Type B pancreatic cell (in vitro differentiated cells): ENCODE data around the gene ACOXL. TPM values are rescaled to one million over a fixed set of nuclear protein-coding genes. Genes with fewer than 3 reads are reported as not detected.

Experiments
- DNase-seq: peaks from one replicate; pipeline ENCODE4 v3.0.0; 2021; ENCODE audit warnings: mixed read lengths; ENCODE audit not compliant: unreplicated experiment; ENCODE audit errors: extremely low spot score
- H3K27ac Mint-ChIP-seq: 2 replicates; pipeline ENCODE4 v1.8.0; 2021; ENCODE audit warnings: mild to moderate bottlenecking, mixed read lengths
- H3K27me3 Mint-ChIP-seq: 2 replicates; pipeline ENCODE4 v1.8.0; 2021; ENCODE audit warnings: mixed read lengths
- H3K36me3 Mint-ChIP-seq: 2 replicates; pipeline ENCODE4 v1.8.0; 2021; ENCODE audit warnings: mixed read lengths
- H3K4me1 Mint-ChIP-seq: one replicate; pipeline ENCODE4 v1.8.0; 2021; ENCODE audit warnings: mixed read lengths; ENCODE audit not compliant: unreplicated experiment
- H3K4me3 Mint-ChIP-seq: 2 replicates; pipeline ENCODE4 v1.8.0; 2021; ENCODE audit warnings: mild to moderate bottlenecking, mixed read lengths
- H3K9me3 Mint-ChIP-seq: 2 replicates; pipeline ENCODE4 v1.8.0; 2021; ENCODE audit warnings: mixed read lengths
- total RNA-seq: library from RNA; stranded (reverse); gene quantifications from 2 replicates; pipeline ENCODE4 v1.2.1, GENCODE V29; 2021; ENCODE audit warnings: low replicate concordance
- TF ChIP-seq, protein P1 (sequence below): fragments of 200-600 bp; sonication (generic); conservative IDR thresholded peaks from 2 replicates; pipeline ENCODE4 v1.5.0; 2021; ENCODE audit warnings: antibody characterized with exemption, mild to moderate bottlenecking

The ACOXL gene
- total RNA-seq, 1 donor from 2014 or later: 1.4 TPM

GRCh38 chr2:110881908-110882307, 149.5 kb downstream of the ACOXL start:
- no peaks in the 10 kb centered on the region for H3K4me1 Mint-ChIP-seq

DNA sequence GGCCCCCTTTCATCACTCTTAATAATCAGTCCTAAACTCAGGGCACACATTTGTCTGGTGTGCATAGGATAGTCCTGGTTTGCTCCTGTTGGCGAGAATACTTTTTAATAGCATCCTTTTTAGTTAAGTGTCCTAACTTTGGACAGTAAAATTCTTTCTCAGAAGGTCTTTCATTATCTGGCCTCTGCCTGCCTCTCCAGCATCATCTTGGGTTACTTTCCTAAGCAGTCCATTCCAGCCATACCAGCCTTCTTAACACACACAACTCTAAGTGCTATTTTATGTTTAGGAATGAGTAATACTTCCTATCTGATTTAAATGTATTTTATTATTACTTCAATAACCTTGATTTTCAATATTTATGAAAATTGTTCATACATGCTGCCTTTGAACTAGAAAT, 151.0 kb downstream of the ACOXL start:
- TF ChIP-seq, protein P1, sequence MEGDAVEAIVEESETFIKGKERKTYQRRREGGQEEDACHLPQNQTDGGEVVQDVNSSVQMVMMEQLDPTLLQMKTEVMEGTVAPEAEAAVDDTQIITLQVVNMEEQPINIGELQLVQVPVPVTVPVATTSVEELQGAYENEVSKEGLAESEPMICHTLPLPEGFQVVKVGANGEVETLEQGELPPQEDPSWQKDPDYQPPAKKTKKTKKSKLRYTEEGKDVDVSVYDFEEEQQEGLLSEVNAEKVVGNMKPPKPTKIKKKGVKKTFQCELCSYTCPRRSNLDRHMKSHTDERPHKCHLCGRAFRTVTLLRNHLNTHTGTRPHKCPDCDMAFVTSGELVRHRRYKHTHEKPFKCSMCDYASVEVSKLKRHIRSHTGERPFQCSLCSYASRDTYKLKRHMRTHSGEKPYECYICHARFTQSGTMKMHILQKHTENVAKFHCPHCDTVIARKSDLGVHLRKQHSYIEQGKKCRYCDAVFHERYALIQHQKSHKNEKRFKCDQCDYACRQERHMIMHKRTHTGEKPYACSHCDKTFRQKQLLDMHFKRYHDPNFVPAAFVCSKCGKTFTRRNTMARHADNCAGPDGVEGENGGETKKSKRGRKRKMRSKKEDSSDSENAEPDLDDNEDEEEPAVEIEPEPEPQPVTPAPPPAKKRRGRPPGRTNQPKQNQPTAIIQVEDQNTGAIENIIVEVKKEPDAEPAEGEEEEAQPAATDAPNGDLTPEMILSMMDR: no peak
- no peak for DNase-seq
- Mint-ChIP-seq H3K36me3 (no peaks in the 10 kb centered on the region), H3K27ac (no peak overlapping the region), H3K4me3 (no peak overlapping the region), H3K4me1 (peaks cover under 1% of the 10 kb centered on the region), H3K9me3 (no peaks in the 10 kb centered on the region), H3K27me3 (no peaks in the 10 kb centered on the region)

More at GRCh38 chr2:110881908-110882307, 149.5 kb downstream of the ACOXL start:
- no peak for DNase-seq
- no peaks in the 10 kb centered on the region for H3K27me3 Mint-ChIP-seq
- TF ChIP-seq, protein P1: no peak
- H3K27ac Mint-ChIP-seq: no peak overlapping the region
- H3K36me3 Mint-ChIP-seq: no peaks in the 10 kb centered on the region
- H3K9me3 Mint-ChIP-seq: peaks cover 6% of the 10 kb centered on the region
- no peak overlapping the region for H3K4me3 Mint-ChIP-seq

DNA sequence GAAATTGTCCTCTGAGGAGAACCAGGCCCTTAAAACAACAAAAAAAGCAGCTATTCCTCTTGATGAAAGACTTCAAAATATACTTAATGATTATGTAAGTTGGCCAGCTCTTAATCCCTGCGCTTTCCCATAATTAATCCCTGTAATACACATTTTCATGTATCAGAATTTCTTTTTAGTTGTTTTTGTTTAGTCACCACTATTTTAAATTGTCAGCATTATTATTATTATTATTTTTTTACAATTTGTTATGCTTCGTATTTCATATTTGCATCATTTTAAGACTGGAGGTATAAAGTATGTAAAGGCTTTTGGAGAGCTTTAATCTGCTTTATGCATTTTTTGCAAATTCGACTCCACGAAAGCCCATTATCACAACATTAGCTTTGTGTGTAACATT, 152.9 kb downstream of the ACOXL start:
- no peaks in the 10 kb centered on the region for H3K9me3 Mint-ChIP-seq
- no peak for DNase-seq
- TF ChIP-seq, protein P1: no peak
- no peak overlapping the region for H3K4me3 Mint-ChIP-seq
- no peak overlapping the region for H3K27ac Mint-ChIP-seq
- H3K36me3 Mint-ChIP-seq: no peaks in the 10 kb centered on the region
- H3K4me1 Mint-ChIP-seq: peaks cover 3% of the 10 kb centered on the region
- H3K27me3 Mint-ChIP-seq: peaks cover 3% of the 10 kb centered on the region

DNA sequence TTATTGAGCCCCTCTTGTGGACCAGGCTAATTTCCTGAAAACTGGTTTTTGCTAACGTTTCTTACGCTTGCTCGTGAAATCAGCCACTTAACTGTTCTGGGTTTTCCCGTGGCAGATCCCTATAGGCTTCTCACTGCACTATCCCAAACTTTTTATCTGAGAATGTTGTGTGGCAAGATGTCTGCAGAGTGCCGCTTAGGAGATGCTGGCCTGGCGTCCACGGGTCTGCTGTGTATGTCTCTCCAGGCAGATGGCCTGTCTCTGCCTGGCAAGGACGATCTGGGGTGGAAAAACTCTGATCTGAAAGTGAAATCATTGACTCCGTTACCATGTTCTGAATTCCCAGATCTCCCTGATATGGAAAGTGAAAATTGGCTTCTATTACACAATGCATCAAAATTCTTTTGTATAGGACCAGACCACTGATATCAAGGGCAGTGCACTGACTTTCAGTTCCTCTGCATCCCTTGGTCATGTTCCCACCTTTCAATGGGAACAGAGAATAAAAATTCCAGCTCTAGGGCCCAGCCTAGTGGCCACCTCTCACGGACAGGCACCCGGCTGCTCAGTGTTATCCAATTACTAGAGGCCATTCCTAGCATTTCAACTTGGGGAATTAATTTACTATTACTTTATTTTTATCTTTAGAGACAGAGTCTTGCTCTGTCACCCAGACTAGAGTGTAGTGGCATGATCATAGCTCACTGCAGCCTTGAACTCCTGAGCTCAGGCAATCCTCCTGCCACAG, 154.6 kb downstream of the ACOXL start:
- no peak for DNase-seq
- no peak overlapping the region for H3K4me3 Mint-ChIP-seq
- H3K27ac Mint-ChIP-seq: no peak overlapping the region
- no peaks in the 10 kb centered on the region for H3K9me3 Mint-ChIP-seq
- TF ChIP-seq, protein P1: no peak
- peaks cover 3% of the 10 kb centered on the region for H3K4me1 Mint-ChIP-seq
- H3K36me3 Mint-ChIP-seq: no peaks in the 10 kb centered on the region
- H3K27me3 Mint-ChIP-seq: peaks cover 4% of the 10 kb centered on the region

DNA sequence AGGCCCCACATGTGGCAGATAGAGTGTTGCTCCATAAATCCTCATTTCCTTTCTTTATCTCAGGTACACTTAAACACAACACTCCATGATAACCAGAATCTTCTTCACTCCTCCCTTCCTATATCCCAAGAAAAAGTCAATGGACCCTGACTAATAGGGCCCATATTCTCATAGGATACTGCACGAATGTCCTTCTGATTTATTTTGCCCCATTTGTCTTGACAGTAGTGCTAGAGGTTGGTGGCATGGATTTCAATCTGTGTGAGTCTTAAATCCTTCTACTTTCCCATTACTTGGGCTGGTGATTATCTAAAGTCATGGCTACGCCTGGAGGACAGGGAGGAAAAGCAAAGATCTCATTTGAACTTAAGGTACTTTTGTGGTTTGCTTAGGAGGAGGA, 156.0 kb downstream of the ACOXL start:
- H3K36me3 Mint-ChIP-seq: no peaks in the 10 kb centered on the region
- no peak overlapping the region for H3K27ac Mint-ChIP-seq
- peaks cover 4% of the 10 kb centered on the region for H3K27me3 Mint-ChIP-seq
- peaks cover 3% of the 10 kb centered on the region for H3K4me1 Mint-ChIP-seq
- no peak overlapping the region for H3K4me3 Mint-ChIP-seq
- no peak for DNase-seq
- TF ChIP-seq, protein P1: no peak
- H3K9me3 Mint-ChIP-seq: no peaks in the 10 kb centered on the region
